ENCODE data around the gene CORIN. TPM values are rescaled to one million over a fixed set of nuclear protein-coding genes. Genes with fewer than 3 reads are reported as not detected.
A peak's percentile ranks its signal among the peaks of the same experiment; 100 is the strongest.

The CORIN gene
- total RNA-seq, 1 donor from 2014 or later = 2.6 TPM

DNA sequence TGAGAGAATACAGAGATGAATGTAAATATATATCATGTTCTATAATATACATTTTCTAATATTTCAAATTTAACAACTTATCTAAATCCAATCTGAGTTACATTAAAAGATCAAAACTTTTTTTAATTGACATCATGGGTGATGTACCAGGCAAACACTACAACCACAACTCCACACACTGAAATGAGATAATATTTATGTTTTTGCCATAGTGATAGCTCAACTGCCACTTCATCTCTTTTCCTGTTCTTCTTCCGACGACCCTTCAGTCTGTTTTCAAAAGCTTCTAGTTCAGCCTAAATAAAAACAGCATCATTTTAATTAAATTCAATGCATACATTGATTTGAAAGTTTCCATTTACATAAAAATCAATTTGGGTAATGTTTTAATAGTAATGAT lies 10.2 kb upstream of the CORIN start:
- no peak for DNase-seq (ENCODE audit: extremely low spot score, unreplicated experiment)
- peak overlapping the region; percentile 21 for H3K27ac Mint-ChIP-seq (ENCODE audit: unreplicated experiment)
- H3K4me3 Mint-ChIP-seq (ENCODE audit: unreplicated experiment) = no peak overlapping the region
- H3K36me3 Mint-ChIP-seq (ENCODE audit: unreplicated experiment) = peaks cover 36% of the 10 kb centered on the region
- TF ChIP-seq, protein P1, sequence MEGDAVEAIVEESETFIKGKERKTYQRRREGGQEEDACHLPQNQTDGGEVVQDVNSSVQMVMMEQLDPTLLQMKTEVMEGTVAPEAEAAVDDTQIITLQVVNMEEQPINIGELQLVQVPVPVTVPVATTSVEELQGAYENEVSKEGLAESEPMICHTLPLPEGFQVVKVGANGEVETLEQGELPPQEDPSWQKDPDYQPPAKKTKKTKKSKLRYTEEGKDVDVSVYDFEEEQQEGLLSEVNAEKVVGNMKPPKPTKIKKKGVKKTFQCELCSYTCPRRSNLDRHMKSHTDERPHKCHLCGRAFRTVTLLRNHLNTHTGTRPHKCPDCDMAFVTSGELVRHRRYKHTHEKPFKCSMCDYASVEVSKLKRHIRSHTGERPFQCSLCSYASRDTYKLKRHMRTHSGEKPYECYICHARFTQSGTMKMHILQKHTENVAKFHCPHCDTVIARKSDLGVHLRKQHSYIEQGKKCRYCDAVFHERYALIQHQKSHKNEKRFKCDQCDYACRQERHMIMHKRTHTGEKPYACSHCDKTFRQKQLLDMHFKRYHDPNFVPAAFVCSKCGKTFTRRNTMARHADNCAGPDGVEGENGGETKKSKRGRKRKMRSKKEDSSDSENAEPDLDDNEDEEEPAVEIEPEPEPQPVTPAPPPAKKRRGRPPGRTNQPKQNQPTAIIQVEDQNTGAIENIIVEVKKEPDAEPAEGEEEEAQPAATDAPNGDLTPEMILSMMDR (IDR thresholded peaks at IDR 0.05) = no peak
- no peaks in the 10 kb centered on the region for H3K27me3 Mint-ChIP-seq (ENCODE audit: unreplicated experiment)
- H3K9me3 Mint-ChIP-seq (ENCODE audit: unreplicated experiment) = no peaks in the 10 kb centered on the region
- H3K4me1 Mint-ChIP-seq (ENCODE audit: unreplicated experiment) = peaks cover 27% of the 10 kb centered on the region

DNA sequence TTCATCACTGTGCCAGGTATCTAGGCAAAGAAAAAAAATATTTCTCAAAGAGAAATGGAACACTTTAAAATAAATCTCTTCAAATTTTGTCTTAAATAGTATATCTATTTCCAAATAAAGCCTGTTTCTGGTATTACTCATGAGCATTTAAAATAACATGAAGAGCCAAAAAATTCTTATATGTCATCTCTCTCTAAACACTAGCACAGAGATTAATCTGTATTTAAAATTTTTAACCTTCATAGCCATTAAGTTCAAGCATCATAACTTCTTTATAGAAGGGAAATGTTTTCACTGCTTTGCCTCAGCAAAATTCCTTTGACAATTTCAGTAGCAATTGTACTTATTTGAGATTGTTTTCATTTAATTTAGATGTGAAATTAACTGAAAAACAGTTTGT lies 5.1 kb upstream of the CORIN start:
- H3K9me3 Mint-ChIP-seq (ENCODE audit: unreplicated experiment) = no peaks in the 10 kb centered on the region
- no peak overlapping the region for H3K4me3 Mint-ChIP-seq (ENCODE audit: unreplicated experiment)
- no peak for DNase-seq (ENCODE audit: extremely low spot score, unreplicated experiment)
- no peak overlapping the region for H3K27ac Mint-ChIP-seq (ENCODE audit: unreplicated experiment)
- peaks cover 17% of the 10 kb centered on the region for H3K36me3 Mint-ChIP-seq (ENCODE audit: unreplicated experiment)
- no peaks in the 10 kb centered on the region for H3K27me3 Mint-ChIP-seq (ENCODE audit: unreplicated experiment)
- TF ChIP-seq, protein P1 (IDR thresholded peaks at IDR 0.05) = no peak
- H3K4me1 Mint-ChIP-seq (ENCODE audit: unreplicated experiment) = peaks cover 11% of the 10 kb centered on the region

DNA sequence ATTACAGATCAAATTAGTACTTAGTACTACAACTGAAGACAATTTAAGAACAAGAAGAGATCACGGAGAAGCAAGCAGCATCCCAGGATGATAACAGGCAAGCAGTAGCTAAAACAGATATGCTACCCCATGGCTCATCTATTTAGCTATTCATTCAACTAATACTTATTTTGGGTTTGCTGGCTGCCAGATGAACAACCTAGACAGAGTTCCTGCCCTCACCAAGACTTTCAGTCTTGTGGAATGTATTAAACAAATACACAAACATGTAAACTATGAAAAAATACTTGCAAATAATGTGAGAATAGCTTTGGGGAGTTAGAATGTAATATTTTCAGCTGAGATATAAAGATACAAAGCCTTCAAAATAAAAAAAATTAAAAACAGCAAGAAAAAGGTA lies 2.4 kb upstream of the CORIN start:
- peaks cover 28% of the 10 kb centered on the region for H3K4me1 Mint-ChIP-seq (ENCODE audit: unreplicated experiment)
- H3K27me3 Mint-ChIP-seq (ENCODE audit: unreplicated experiment) = no peaks in the 10 kb centered on the region
- H3K9me3 Mint-ChIP-seq (ENCODE audit: unreplicated experiment) = no peaks in the 10 kb centered on the region
- TF ChIP-seq, protein P1 (IDR thresholded peaks at IDR 0.05) = no peak
- DNase-seq (ENCODE audit: extremely low spot score, unreplicated experiment) = no peak
- H3K4me3 Mint-ChIP-seq (ENCODE audit: unreplicated experiment) = no peak overlapping the region
- peaks cover 11% of the 10 kb centered on the region for H3K36me3 Mint-ChIP-seq (ENCODE audit: unreplicated experiment)
- no peak overlapping the region for H3K27ac Mint-ChIP-seq (ENCODE audit: unreplicated experiment)

DNA sequence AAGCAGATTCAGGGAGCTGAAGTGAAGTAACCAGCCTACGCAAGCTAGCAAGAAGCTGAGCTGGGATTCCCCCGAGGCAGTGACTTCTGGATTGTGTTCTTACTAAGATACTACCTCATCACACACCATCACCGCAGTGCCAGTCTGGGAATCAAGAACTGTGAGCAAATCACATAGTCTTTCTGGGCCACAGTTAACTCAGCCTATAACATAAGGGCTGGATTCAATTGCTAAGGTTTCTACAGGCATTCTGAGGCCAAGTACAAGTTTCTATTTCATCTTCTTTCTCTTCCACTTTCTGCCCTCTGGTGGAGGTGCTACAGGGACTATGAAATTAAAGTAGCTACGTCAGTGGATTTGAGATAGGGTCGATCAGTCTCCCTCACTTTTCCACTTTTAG lies 1.4 kb upstream of the CORIN start:
- Mint-ChIP-seq H3K27me3 (ENCODE audit: unreplicated experiment) (no peaks in the 10 kb centered on the region), H3K4me1 (ENCODE audit: unreplicated experiment) (peaks cover 29% of the 10 kb centered on the region), H3K36me3 (ENCODE audit: unreplicated experiment) (peaks cover 9% of the 10 kb centered on the region), H3K27ac (ENCODE audit: unreplicated experiment) (no peak overlapping the region), H3K4me3 (ENCODE audit: unreplicated experiment) (no peak overlapping the region), H3K9me3 (ENCODE audit: unreplicated experiment) (no peaks in the 10 kb centered on the region)
- TF ChIP-seq, protein P1 (IDR thresholded peaks at IDR 0.05) = peak; percentile 49
- DNase-seq (ENCODE audit: extremely low spot score, unreplicated experiment) = no peak

DNA sequence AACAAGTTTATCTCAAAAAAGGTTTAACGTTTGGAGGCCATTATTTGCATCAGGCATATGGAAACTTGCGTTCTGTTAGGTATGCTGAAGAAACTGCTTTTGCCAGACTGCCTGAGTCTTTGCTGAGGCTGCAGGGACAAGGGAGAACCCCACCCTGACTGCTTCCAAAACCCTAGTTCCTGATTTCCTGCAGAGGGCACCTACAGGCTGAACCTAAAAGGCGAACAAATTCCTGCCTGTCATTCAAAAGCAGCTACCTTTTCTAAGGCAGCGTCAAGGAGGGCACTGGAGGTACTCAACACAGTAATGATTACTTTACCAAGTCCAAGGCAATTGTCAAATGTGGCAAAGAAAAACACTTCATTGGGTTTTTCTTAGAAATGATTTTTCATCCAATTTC lies 578 bp upstream of the CORIN start:
- no peaks in the 10 kb centered on the region for H3K27me3 Mint-ChIP-seq (ENCODE audit: unreplicated experiment)
- no peak for DNase-seq (ENCODE audit: extremely low spot score, unreplicated experiment)
- no peak overlapping the region for H3K27ac Mint-ChIP-seq (ENCODE audit: unreplicated experiment)
- peaks cover 29% of the 10 kb centered on the region for H3K4me1 Mint-ChIP-seq (ENCODE audit: unreplicated experiment)
- TF ChIP-seq, protein P1 (IDR thresholded peaks at IDR 0.05) = no peak
- H3K9me3 Mint-ChIP-seq (ENCODE audit: unreplicated experiment) = peaks cover 4% of the 10 kb centered on the region
- no peak overlapping the region for H3K4me3 Mint-ChIP-seq (ENCODE audit: unreplicated experiment)
- H3K36me3 Mint-ChIP-seq (ENCODE audit: unreplicated experiment) = peaks cover 2% of the 10 kb centered on the region
